GM21360 (cell line): ENCODE data around the gene DOCK11.
"Not testable (repeated sequence)": the region's sequence is repeated elsewhere in the genome, so short reads cannot be mapped to it uniquely, and the experiment has no call there.

Experiments
- ATAC-seq: cut with Tn5 transposase; IDR thresholded peaks from one replicate; pipeline ENCODE4 v1.9.1; 2021; ENCODE audit warnings: mild to moderate bottlenecking, moderate library complexity; ENCODE audit not compliant: unreplicated experiment

Gene DOCK11

DNA sequence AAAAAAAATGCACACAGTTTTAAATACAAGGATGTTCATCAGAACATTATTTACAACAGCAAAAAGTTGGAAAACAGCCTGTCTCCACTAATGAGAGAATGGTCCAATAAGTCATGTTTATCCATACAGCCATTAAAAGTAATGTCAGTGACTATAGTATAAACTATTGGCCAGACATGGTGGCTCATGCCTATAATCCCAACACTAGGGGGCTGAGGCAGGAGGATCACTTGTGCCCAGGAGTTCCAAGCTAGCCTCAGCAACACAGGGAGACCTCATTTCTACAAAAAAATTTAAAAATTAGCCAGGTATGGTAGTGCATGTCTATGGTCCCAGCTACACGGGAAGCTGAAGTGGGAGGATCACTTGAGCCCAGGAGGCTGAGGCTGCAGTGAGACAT, 183.7 kb downstream of the DOCK11 start:
- no peak for ATAC-seq

DNA sequence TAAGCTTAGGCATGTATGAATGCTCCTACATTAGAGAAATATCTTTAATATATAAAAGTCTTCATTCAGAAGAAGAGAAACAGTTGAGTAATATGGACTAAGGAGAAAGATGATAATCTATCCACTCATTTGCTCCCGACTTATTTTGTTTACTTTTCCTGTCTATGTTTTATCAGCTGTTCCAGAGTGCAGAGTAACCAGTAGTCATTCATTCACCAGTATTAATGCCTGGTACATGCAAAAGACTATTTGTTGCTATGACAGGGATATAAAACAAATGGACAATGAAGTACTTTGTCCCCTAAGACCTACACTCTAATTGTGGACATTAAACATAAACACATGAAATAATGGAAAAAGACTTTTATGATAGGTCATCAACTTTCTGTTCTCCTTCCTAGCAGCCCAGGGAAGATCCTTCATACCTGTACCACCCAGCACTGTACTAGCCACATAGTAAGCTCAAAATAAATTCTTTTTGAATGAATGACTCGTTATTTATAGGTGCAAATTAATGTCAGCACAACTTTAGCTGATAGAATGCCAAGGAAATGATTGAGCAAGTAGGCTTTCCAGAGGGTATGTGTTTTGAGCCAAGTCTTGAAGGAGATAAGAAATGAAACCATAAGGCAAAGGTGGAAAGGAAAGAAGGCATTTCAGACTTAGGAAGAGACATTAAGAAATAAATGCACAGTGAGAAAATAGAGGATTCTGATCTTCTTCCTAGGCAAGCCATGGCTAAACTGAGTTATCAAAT, 186.8 kb downstream of the DOCK11 start:
- no peak for ATAC-seq

DNA sequence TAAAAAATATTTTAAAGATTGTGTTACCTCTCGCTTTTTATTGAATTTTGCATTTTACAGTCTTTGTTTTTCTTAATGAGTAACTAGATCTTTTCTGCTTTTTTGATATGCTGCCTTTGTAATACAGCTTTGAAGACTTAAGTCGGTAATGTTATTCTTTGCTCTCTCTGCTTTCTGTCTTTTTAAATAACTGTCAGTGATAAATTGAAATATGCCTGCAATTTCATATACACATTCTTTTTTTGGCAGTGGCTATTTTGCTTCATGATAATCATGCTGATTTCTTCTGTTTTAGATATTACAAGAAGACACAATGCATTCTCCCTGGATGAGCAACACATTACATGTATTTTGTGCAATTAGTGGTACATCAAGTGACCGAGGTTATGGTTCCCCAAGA, 189.8 kb downstream of the DOCK11 start:
- no peak for ATAC-seq

DNA sequence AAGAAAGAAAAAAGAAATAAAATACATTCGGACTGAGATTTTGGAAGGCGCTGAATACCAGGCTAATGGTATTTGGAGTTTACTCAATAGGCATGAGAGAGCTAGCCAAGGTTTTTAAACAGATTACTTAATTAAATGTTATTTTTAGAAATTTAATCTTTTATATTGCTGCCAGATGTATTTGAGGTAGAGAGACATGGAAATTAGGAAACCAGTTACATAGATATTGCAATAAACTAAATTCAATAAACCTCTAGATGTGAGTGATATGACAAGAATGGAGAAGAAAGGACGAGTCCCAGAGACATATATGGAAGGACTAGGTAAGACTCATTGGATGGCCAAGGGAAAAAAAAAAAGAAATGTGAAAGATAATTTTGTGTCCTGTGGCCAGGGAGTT, 193.3 kb downstream of the DOCK11 start:
- no peak for ATAC-seq

DNA sequence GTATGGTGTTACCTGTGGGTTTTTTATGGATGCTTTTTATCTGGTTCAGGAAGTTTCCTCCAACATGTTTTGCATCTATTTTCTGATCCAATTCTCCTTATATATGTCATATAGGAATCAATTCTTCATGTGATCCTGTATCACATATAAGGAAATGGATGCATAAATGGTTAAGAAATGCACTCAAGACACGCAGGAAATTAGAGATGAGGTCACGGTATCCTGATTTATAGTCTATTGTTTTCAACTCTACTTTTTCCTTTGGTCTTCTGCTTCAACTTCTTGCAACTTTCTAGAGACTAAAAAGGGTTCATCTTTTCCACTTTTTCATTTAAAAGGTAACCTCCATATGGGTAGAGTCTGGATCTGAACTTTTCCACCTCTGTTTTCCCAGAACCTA, 198.2 kb downstream of the DOCK11 start:
- no peak for ATAC-seq

DNA sequence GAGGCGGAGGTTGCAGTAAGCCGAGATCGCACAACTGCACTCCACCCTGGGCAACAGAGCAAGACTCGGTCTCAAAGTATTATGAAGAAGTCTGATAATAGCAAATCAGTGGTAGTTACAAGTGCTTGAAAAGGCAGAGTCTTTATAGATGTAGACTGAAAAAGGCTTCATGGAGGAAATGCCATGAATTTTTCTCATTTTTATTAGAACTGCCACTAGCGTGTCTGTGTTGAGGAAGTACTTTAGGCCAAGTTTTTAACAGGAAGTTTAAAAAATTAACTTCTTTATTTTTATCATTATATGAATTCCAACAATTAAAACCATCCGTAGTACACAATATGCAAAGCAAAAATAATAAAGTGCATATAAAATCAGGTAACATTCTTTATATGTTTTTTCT, 199.0 kb downstream of the DOCK11 start:
- ATAC-seq: no peak

DNA sequence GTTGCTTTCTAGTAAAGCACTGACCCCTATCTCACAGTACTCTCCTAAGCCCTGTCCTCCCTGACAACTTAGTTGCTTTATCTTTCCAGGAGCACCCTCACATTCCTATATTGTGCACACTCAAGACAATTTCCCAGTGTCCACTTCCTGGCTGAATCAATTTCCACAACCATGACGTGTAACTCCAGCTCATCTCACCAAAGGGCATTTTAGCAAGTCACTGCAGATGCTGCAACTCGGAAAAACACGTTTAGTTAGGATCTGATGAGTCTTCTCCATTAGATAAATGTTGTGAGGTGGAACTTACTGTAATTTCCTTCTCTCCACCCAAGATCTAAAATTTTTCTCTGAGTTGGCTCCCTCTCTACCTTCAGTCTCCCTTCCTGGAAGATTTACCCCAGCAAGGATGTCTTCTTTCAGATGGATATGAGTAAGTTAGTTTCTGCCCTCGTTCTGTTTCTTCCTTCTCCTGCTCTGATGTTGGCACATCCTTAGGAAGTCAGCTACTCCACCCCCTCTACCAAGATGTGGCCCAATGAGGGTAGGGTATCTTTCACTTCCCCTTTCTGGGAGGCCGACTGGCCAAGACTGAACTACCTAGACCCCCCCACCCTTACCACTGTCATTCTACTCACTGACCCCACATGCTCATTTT, 203.0 kb downstream of the DOCK11 start:
- ATAC-seq: no peak

DNA sequence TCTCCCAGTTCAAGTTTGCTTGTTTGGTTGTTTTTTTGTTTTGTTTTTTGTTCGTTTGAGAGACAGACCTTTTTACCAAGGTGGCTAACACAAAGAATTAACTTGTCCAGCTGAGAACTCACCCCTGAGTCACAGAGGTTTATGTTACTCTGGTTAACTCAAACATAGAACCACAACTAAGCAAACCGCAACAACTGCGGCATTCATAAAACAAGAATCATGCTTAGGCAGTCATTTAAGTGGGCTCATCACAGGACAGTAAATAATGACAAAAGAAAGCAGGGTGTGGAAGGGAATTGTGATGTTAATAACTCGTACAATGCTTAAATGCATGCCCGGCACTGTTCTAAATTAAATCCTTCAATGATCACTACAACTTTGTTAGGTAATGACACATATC, 207.1 kb downstream of the DOCK11 start:
- ATAC-seq: no peak

DNA sequence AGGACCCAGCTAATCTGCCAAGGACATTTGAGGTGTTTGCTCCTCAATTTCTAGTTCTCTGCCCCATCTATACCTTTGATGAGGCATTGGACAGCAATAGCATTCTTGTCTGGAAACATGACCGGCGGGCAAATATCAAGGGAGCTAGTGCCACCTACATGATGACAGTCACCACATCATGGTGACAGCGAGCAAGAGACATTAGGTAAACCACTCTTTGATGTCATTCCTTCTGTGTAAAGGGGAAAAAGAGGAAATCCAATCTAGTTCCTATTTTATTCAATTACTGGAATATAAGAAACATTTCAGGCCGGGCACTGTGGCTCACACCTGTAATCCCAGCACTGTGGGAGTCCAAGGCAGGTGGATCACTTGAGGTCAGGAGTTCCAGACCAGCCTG, 211.1 kb downstream of the DOCK11 start:
- ATAC-seq: no peak

DNA sequence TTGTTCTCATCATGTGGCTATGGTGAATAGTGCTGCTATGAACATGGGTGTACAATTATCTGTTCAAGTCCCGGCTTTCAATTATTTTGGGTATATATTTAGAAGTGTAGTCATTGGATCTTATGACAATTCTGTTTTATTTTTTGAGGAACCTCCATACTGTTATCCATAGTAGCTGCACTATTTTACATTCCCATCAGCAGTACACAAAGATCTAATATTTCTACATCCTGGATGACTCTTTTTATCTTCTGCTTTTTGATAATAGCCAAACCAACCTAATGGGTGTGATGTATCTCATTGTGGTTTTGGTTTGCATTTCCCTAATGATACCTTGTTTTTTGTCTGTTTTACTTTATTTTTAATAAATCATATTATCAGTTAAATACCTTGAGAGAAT, 218.9 kb downstream of the DOCK11 start:
- ATAC-seq: no peak

DNA sequence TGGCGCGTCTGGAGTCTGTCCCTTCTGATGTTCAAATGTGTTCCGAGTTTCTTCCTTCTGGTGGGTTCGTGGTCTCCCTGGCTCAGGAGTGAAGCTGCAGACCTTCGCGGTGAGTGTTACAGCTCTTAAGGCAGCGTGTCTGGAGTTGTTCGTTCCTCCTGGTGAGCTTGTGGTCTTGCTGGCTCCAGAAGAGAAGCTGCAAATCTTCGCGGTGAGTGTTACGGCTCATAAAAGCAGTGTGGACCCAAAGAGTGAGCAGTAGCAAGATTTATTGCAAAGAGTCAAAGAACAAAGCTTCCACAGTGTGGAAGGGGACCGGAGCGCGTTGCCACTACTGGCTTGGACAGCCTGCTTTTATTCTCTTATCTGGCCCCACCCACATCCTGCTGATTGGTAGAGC, 220.3 kb downstream of the DOCK11 start:
- not testable (repeated sequence) for ATAC-seq

DNA sequence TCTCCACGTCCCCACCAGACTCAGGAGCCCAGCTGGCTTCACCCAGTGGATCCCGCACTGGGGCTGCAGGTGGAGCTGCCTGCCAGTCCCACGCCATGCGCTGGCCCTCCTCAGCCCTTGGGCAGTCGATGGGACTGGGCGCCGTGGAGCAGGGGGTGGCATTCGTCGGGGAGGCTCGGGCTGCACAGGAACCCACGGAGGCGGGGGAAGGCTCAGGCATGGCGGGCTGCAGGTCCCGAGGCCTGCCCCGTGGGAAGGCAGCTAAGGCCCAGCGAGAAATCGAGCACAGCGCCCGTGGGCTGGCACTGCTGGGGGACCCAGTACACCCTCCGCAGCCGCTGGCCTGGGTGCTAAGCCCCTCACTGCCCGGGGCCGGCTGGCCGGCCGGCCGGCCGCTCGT, 221.2 kb downstream of the DOCK11 start:
- not testable (repeated sequence) for ATAC-seq

DNA sequence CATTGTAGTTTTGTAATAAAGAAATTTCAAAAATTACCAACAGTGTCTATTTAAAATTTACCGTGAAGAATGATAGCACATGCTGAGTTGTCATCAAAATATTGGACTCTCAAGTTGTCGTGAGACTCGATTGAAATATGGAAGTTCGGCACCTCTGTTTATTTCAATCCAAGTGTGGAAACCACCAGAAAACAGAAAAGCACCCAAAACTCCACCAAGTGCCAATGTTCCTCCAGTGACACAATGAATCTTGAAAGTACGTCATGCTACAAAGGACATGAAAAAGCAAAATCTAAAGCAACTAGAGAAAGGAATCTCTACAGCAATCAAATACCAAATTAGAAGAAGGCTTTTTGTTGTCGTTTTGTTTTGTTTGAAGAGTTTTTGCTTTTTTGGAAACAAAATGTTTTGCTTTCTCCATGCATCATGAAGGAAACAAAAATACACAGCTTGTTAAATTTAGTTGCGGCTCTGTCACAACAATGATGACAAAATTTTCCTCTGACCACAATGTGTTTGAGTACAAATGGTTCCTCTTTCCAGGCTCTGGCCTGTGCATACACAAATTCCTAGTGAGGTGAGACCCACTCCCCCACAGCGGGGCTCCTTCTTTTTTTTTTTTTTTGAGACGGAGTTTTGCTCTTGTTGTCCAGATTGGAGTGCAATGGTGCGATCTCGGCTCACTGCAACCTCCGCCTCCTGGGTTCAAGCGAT, 222.2 kb downstream of the DOCK11 start:
- no peak for ATAC-seq

DNA sequence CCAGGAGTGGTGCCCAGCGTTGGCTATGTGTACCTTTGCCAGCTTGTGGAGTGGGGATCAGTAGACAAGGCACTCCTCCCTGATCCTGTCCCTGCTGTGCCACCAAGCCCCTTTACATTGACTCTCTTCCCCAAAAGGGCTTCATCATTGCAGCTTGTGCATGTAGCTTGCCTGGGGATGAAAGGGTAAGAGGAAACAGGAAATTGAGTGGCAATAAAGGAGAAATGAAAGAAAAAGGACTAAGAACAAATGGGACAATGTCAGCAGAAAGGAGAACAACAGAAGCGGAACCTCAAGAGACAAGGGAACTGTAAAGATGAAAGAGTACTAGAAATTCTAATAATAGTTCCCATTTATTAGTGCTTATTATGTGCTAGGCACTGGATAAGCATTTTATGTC, 223.1 kb downstream of the DOCK11 start:
- no peak for ATAC-seq

DNA sequence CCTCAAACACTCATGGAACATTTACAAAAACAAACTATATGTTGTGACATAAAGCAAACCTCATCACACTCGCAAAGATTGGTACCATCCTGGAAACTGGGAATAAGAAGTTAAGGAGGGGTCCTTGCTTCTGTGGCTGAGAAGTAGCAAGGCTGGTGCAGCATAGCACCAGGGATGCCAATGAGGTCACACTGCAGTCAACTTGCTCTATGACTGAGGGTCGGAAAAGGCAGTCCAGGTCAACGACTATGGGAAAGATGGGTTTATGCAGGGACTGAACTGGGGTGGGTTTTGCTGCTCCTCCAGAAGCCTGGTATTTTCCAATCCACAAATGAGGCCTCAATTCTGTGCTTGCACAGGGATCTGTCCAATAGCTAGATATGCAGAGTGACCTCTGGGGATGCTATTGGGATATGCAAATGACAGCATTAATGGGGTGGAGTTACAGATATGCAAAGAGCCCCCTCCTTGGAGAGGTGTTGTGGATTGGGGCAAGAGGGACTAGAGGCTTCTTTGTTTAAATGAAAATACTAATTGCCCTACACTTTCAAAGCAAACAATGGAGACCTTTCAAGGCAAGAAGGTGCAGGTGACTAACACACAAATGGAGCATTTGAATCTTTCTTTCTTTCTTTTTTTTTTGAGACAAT, 224.6 kb downstream of the DOCK11 start:
- no peak for ATAC-seq

DNA sequence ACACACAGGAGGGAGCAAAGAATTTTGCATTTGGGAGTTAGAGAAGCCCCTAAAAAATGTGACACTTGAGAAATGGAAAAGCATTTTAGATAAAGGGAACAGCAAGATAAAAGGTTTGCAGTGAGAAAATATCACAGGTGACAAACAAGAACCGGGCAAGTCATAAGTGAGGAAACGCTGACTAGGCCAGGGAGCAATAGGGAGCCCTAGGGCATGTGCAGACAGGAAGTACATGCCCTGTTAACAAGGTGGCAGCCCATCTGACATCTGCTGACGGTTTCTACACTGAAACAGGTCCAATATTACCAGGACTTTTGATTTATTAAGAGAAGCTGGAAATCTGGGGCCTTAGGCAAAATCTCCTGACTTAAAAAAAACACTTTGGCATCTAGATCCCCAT, 227.8 kb downstream of the DOCK11 start:
- ATAC-seq: no peak

DNA sequence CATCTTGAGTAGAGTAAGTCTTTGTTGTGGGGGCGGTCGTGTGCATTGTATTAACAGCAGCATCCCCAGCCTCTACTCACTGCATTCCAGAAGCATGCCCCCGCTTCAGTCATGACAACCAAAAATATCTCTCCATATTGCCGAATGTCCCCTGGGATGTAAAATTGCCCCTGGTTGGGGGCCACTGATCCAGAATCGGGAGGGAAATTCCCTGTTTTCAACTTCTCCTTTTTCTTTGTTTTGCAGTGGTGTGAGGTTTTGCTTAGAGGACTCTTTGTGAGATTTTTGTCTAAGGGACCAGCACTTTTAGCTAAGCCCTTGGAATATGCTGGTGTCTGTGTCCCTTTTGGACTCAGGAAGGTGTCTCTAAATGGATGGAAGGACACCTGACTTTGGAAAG, 228.8 kb downstream of the DOCK11 start:
- ATAC-seq: no peak

DNA sequence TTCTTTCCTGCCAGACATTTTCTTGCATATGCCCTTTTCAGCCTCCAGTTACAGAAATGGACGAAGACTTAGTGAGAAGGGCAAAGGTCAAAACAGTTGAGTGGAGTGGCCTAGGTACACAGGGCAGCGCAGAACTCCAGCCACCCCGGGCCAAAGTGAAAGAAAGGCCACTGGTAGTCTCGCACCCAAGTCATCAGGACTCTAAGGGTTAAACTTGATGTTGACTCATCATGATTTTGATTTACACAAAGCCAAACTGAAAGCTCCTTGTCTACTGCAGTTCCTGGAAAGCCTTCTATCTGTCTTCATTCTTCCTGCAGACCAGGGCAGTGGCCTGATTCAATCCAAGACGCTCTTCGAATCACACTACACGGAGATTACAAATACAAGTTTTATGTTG, 229.2 kb downstream of the DOCK11 start:
- ATAC-seq: no peak

DNA sequence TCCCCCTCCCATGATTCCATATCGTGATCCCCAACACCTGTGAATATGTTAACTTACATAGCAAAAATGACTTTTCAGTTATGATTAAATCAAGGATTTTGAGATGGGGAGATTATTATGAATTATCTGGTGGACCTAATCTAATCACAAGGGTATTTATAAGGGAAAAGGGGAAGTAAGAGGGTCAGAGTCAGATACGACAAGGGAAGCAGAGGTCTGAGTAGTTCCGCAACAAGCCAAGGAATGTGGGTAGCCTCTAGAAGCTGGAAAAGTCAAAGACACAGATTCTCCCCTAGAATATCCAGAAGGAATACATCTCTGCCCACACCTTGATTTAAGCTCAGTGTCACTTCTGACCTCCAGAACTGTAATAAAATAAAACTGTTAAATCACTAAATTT, 230.8 kb downstream of the DOCK11 start:
- no peak for ATAC-seq

DNA sequence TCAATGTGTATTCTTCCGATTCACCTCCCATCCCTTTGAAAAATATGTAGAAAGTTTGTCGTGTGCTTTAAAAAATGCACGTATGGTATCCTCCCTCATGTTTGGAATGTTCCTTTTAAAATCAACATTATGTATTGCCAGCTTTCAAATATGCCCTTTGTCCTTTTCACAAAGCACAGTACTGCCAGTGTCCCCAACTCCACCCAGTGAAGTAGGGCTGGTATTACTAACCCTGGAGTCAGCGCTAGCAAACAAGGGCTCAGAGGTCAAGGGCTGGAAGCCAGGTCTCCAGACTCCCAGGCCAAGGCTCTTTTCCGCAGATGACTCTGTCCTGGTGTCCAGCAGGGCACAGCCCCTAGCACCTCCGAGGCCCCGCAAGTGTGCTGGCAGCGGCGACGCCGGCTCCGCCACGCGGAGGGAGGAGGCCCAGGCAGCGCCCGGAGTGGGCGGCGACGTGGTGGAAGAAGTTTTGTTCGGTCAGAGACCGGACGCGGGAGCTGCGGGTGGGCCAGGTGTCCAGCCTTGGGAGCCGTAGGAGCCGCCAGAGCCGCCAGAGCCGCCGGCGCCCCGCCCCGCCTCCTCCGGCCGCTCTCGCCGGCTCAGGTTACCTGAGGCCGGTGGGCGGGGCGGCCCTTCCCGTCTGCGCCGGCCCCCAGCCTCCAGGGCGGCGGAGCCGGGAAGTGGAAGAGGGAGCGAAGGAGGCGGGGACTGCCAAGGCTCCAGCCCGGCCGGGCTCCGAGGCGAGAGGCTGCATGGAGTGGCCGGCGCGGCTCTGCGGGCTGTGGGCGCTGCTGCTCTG, 231.5 kb downstream of the DOCK11 start, which contains the start of gene IL13RA1:
Gene IL13RA1 (plus strand): TSS at position 720 of the 799 bp plus-strand sequence. CDS start 33 bp downstream, at position 753.
- peak; percentile 42 for ATAC-seq
